WTC11 (cell line): ENCODE results near the gene TSSK2.

Source experiments
- FOXP1 ChIP-seq: sonication (generic); formaldehyde crosslinking; IDR thresholded peaks from 2 replicates; pipeline ENCODE4 v1.8.0; 2022; ENCODE audit warnings: missing genetic modification reagents, mild to moderate bottlenecking, moderate library complexity, borderline replicate concordance
- KAT7 ChIP-seq: sonication (generic); formaldehyde crosslinking; IDR thresholded peaks from 2 replicates; pipeline ENCODE4 v1.8.1; 2023; ENCODE audit warnings: missing genetic modification reagents, mild to moderate bottlenecking, borderline replicate concordance
- MAX ChIP-seq: sonication (generic); formaldehyde crosslinking; IDR thresholded peaks from 2 replicates; pipeline ENCODE4 v1.8.0; 2022; ENCODE audit warnings: mild to moderate bottlenecking, missing genetic modification reagents
- SP1 ChIP-seq: sonication (generic); formaldehyde crosslinking; conservative IDR thresholded peaks from 2 replicates; pipeline ENCODE4 v1.8.1; 2022; ENCODE audit warnings: missing genetic modification reagents
- USF1 ChIP-seq: sonication (generic); formaldehyde crosslinking; IDR thresholded peaks from 2 replicates; pipeline ENCODE4 v1.8.0; 2022; ENCODE audit warnings: mild to moderate bottlenecking, missing genetic modification reagents
- USF2 ChIP-seq: sonication (generic); formaldehyde crosslinking; IDR thresholded peaks from 2 replicates; pipeline ENCODE4 v1.8.1; 2023; ENCODE audit warnings: mild to moderate bottlenecking, missing genetic modification reagents, moderate library complexity
- ZBTB21 ChIP-seq: sonication (generic); formaldehyde crosslinking; IDR thresholded peaks from 2 replicates; pipeline ENCODE4 v1.8.1; 2023; ENCODE audit warnings: mild to moderate bottlenecking, missing genetic modification reagents, borderline replicate concordance
- TF ChIP-seq, protein P1 (sequence below): fragments of 200-600 bp; IDR thresholded peaks from 2 replicates; pipeline ENCODE4 v1.8.0; 2022; ENCODE audit warnings: antibody characterized with exemption

DNA sequence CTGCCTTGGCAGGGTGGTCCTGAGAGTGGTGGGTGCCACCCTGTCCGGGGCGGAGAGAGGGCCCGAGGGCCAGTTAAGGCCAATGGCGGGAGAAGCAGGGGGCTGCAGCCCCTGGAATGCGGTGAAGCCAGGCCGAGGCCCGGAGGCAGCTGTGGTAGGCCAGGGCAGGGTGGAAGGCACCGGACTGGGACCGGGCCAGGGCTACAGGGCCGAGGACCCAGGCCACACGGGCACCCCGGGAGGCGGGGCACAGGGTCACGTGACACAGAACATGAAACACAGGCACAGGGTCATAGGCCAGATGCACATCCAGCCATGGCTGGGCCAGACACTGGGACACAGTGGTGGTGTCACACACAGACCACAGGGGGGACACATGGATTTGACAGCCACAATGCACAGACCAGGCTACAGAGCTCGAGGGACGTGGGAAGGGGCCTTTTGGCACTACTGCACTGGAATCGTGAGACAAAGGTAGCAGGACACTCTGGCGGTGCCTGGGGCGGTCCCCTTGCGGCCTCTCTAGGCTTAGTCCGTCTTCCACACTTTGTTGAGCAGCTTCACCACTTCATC lies 44.6 kb downstream of the TSSK2 start:
- TF ChIP-seq, protein P1, sequence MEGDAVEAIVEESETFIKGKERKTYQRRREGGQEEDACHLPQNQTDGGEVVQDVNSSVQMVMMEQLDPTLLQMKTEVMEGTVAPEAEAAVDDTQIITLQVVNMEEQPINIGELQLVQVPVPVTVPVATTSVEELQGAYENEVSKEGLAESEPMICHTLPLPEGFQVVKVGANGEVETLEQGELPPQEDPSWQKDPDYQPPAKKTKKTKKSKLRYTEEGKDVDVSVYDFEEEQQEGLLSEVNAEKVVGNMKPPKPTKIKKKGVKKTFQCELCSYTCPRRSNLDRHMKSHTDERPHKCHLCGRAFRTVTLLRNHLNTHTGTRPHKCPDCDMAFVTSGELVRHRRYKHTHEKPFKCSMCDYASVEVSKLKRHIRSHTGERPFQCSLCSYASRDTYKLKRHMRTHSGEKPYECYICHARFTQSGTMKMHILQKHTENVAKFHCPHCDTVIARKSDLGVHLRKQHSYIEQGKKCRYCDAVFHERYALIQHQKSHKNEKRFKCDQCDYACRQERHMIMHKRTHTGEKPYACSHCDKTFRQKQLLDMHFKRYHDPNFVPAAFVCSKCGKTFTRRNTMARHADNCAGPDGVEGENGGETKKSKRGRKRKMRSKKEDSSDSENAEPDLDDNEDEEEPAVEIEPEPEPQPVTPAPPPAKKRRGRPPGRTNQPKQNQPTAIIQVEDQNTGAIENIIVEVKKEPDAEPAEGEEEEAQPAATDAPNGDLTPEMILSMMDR = no peak
- TF ChIP-seq SP1 (CRISPR knock-in tag) = no peak
- no peak for TF ChIP-seq USF2
- peak; percentile 33; the same call in 1 of the 2 replicates for TF ChIP-seq USF1 (CRISPR knock-in tag)
- no peak for TF ChIP-seq ZBTB21 (CRISPR knock-in tag)
- TF ChIP-seq FOXP1 = no peak
- TF ChIP-seq MAX (CRISPR knock-in tag) = no peak
- TF ChIP-seq KAT7 (CRISPR knock-in tag) = no peak
